Vagina (tissue), 2 donors: Measurements from ENCODE around the gene FSIP1.

Source experiments
- POLR2A ChIP-seq, 2 donors: fragments of 450-650 bp; IDR thresholded peaks; one replicate each; pipeline ENCODE4 v1.6.1; 2017; ENCODE audit warnings: antibody characterized with exemption in 2 of 2, mild to moderate bottlenecking in 2 of 2, moderate library complexity in 2 of 2
- POLR2AphosphoS5 ChIP-seq, 2 donors: sonication (generic); formaldehyde crosslinking; IDR thresholded peaks; one replicate each; pipeline ENCODE4 v1.9.0; 2017; ENCODE audit warnings: antibody characterized with exemption in 2 of 2, mild to moderate bottlenecking in 2 of 2, low read depth in 1 of 2; ENCODE audit not compliant: insufficient read depth in 1 of 2
- TF ChIP-seq, protein P1 (sequence below), 3 experiments: fragments of 450-650 bp in 2 of 3; fragments of 200-600 bp in 1 of 3; sonication (generic) in 1 of 3; IDR thresholded peaks; one replicate each; pipeline ENCODE4 v1.5.1; 2017 to 2019; ENCODE audit warnings: antibody characterized with exemption in 3 of 3, mild to moderate bottlenecking in 2 of 3, moderate library complexity in 2 of 3

- TF ChIP-seq, protein P1, sequence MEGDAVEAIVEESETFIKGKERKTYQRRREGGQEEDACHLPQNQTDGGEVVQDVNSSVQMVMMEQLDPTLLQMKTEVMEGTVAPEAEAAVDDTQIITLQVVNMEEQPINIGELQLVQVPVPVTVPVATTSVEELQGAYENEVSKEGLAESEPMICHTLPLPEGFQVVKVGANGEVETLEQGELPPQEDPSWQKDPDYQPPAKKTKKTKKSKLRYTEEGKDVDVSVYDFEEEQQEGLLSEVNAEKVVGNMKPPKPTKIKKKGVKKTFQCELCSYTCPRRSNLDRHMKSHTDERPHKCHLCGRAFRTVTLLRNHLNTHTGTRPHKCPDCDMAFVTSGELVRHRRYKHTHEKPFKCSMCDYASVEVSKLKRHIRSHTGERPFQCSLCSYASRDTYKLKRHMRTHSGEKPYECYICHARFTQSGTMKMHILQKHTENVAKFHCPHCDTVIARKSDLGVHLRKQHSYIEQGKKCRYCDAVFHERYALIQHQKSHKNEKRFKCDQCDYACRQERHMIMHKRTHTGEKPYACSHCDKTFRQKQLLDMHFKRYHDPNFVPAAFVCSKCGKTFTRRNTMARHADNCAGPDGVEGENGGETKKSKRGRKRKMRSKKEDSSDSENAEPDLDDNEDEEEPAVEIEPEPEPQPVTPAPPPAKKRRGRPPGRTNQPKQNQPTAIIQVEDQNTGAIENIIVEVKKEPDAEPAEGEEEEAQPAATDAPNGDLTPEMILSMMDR (IDR thresholded peaks at IDR 0.05) = no peak
- TF ChIP-seq POLR2AphosphoS5 (IDR thresholded peaks at IDR 0.05; ENCODE audit: insufficient read depth in 1 of 2, low read depth in 1 of 2) (no peak), POLR2A (IDR thresholded peaks at IDR 0.05) (no peak)
These were observed 86.8 kb downstream of the FSIP1 start for GRCh38 chr15:39695793-39696192.
